ENCODE measurements around the gene PCDHB10.
"Not testable (repeated sequence)": the region's sequence is repeated elsewhere in the genome, so short reads cannot be mapped to it uniquely, and the experiment has no call there.

The PCDHB10 gene

GRCh38 chr5:141174291-141175104 is 17.7 kb upstream of the PCDHB10 start:
- not testable (repeated sequence) for H3K4me3 ChIP-seq (ENCODE audit: low read depth, low read length); H3K36me3 ChIP-seq (ENCODE audit: insufficient read depth, low read length); H2AFZ ChIP-seq (ENCODE audit: low read length, unreplicated experiment); H3K79me2 ChIP-seq (ENCODE audit: control insufficient read depth, insufficient read depth, low read length, unreplicated experiment); H3K4me1 ChIP-seq (ENCODE audit: control insufficient read depth, insufficient read depth, low read length, unreplicated experiment); H3K27ac ChIP-seq (ENCODE audit: low read depth, low read length)
- peaks cover 36% of the 10 kb centered on the region for H3K27me3 ChIP-seq (ENCODE audit: insufficient read depth, low read length)

GRCh38 chr5:141175933-141176332 is 16.2 kb upstream of the PCDHB10 start:
- Histone ChIP-seq H3K4me3 (ENCODE audit: low read depth, low read length) (no peak overlapping the region), H3K79me2 (ENCODE audit: control insufficient read depth, insufficient read depth, low read length, unreplicated experiment) (no peaks in the 10 kb centered on the region), H2AFZ (ENCODE audit: low read length, unreplicated experiment) (no peak overlapping the region), H3K36me3 (ENCODE audit: insufficient read depth, low read length) (no peaks in the 10 kb centered on the region), H3K27me3 (ENCODE audit: insufficient read depth, low read length) (peaks cover 36% of the 10 kb centered on the region), H3K27ac (ENCODE audit: low read depth, low read length) (no peak overlapping the region), H3K4me1 (ENCODE audit: control insufficient read depth, insufficient read depth, low read length, unreplicated experiment) (no peaks in the 10 kb centered on the region)

- peaks cover 36% of the 10 kb centered on the region for H3K27me3 ChIP-seq (ENCODE audit: insufficient read depth, low read length)
- not testable (repeated sequence) for H3K79me2 ChIP-seq (ENCODE audit: control insufficient read depth, insufficient read depth, low read length, unreplicated experiment); H3K36me3 ChIP-seq (ENCODE audit: insufficient read depth, low read length); H3K4me1 ChIP-seq (ENCODE audit: control insufficient read depth, insufficient read depth, low read length, unreplicated experiment); H3K27ac ChIP-seq (ENCODE audit: low read depth, low read length); H2AFZ ChIP-seq (ENCODE audit: low read length, unreplicated experiment); H3K4me3 ChIP-seq (ENCODE audit: low read depth, low read length)
These were observed 14.5 kb upstream of the PCDHB10 start, which contains the start of gene PCDHB8 for GRCh38 chr5:141177577-141178191. TSS of gene PCDHB8 (plus strand) at chr5:141177790. CDS start at chr5:141178035, 245 bp downstream.

- H3K79me2 ChIP-seq (ENCODE audit: control insufficient read depth, insufficient read depth, low read length, unreplicated experiment); H2AFZ ChIP-seq (ENCODE audit: low read length, unreplicated experiment); H3K27ac ChIP-seq (ENCODE audit: low read depth, low read length); H3K36me3 ChIP-seq (ENCODE audit: insufficient read depth, low read length); H3K4me3 ChIP-seq (ENCODE audit: low read depth, low read length); H3K4me1 ChIP-seq (ENCODE audit: control insufficient read depth, insufficient read depth, low read length, unreplicated experiment): not testable (repeated sequence)
- H3K27me3 ChIP-seq (ENCODE audit: insufficient read depth, low read length): peaks cover 29% of the 10 kb centered on the region
These were observed 12.8 kb upstream of the PCDHB10 start for GRCh38 chr5:141179371-141179770.

- H3K27me3 ChIP-seq (ENCODE audit: insufficient read depth, low read length): peaks cover 28% of the 10 kb centered on the region
- not testable (repeated sequence) for H3K79me2 ChIP-seq (ENCODE audit: control insufficient read depth, insufficient read depth, low read length, unreplicated experiment); H3K4me3 ChIP-seq (ENCODE audit: low read depth, low read length); H3K36me3 ChIP-seq (ENCODE audit: insufficient read depth, low read length); H2AFZ ChIP-seq (ENCODE audit: low read length, unreplicated experiment); H3K4me1 ChIP-seq (ENCODE audit: control insufficient read depth, insufficient read depth, low read length, unreplicated experiment); H3K27ac ChIP-seq (ENCODE audit: low read depth, low read length)
These were observed 12.3 kb upstream of the PCDHB10 start for GRCh38 chr5:141179876-141180275.

GRCh38 chr5:141180313-141180712 is 11.8 kb upstream of the PCDHB10 start:
- Histone ChIP-seq H3K4me3 (ENCODE audit: low read depth, low read length) (no peak overlapping the region), H3K27ac (ENCODE audit: low read depth, low read length) (no peak overlapping the region), H3K27me3 (ENCODE audit: insufficient read depth, low read length) (peaks cover 24% of the 10 kb centered on the region), H3K79me2 (ENCODE audit: control insufficient read depth, insufficient read depth, low read length, unreplicated experiment) (no peaks in the 10 kb centered on the region), H3K4me1 (ENCODE audit: control insufficient read depth, insufficient read depth, low read length, unreplicated experiment) (no peaks in the 10 kb centered on the region), H3K36me3 (ENCODE audit: insufficient read depth, low read length) (no peaks in the 10 kb centered on the region), H2AFZ (ENCODE audit: low read length, unreplicated experiment) (no peak overlapping the region)

- no peak within 1 kb of the TSS for H2AFZ ChIP-seq (ENCODE audit: low read length, unreplicated experiment)
- H3K4me1 ChIP-seq (ENCODE audit: control insufficient read depth, insufficient read depth, low read length, unreplicated experiment): no peaks in the 10 kb centered on the region
- peaks cover 13% of the 10 kb centered on the region for H3K27me3 ChIP-seq (ENCODE audit: insufficient read depth, low read length)
- H3K27ac ChIP-seq (ENCODE audit: low read depth, low read length): no peak within 1 kb of the TSS
- no peak within 1 kb of the TSS for H3K4me3 ChIP-seq (ENCODE audit: low read depth, low read length)
- no peaks in the 10 kb centered on the region for H3K79me2 ChIP-seq (ENCODE audit: control insufficient read depth, insufficient read depth, low read length, unreplicated experiment)
- H3K36me3 ChIP-seq (ENCODE audit: insufficient read depth, low read length): no peaks in the 10 kb centered on the region
These were observed 9.9 kb upstream of the PCDHB10 start, which contains the start of gene PCDHB16 for GRCh38 chr5:141182248-141182647. TSS of gene PCDHB16 (plus strand) at chr5:141182387. CDS start at chr5:141182560, 173 bp downstream.

GRCh38 chr5:141184117-141184855 is 7.9 kb upstream of the PCDHB10 start:
- H3K4me1 ChIP-seq (ENCODE audit: control insufficient read depth, insufficient read depth, low read length, unreplicated experiment); H3K79me2 ChIP-seq (ENCODE audit: control insufficient read depth, insufficient read depth, low read length, unreplicated experiment); H3K27ac ChIP-seq (ENCODE audit: low read depth, low read length); H3K4me3 ChIP-seq (ENCODE audit: low read depth, low read length); H2AFZ ChIP-seq (ENCODE audit: low read length, unreplicated experiment); H3K27me3 ChIP-seq (ENCODE audit: insufficient read depth, low read length); H3K36me3 ChIP-seq (ENCODE audit: insufficient read depth, low read length): not testable (repeated sequence)

- H3K27ac ChIP-seq (ENCODE audit: low read depth, low read length): no peak within 1 kb of the TSS
- H3K36me3 ChIP-seq (ENCODE audit: insufficient read depth, low read length): no peaks in the 10 kb centered on the region
- H2AFZ ChIP-seq (ENCODE audit: low read length, unreplicated experiment): no peak within 1 kb of the TSS
- H3K4me3 ChIP-seq (ENCODE audit: low read depth, low read length): no peak within 1 kb of the TSS
- H3K79me2 ChIP-seq (ENCODE audit: control insufficient read depth, insufficient read depth, low read length, unreplicated experiment): no peaks in the 10 kb centered on the region
- no peaks in the 10 kb centered on the region for H3K4me1 ChIP-seq (ENCODE audit: control insufficient read depth, insufficient read depth, low read length, unreplicated experiment)
- peaks cover 8% of the 10 kb centered on the region; the same call in 1 of the 2 replicates for H3K27me3 ChIP-seq (ENCODE audit: insufficient read depth, low read length)
These were observed 5.1 kb upstream of the PCDHB10 start, which contains the start of gene PCDHB9 for GRCh38 chr5:141186897-141187512. TSS of gene PCDHB9 (plus strand) at chr5:141187161. CDS start at chr5:141187319, 158 bp downstream.

- H2AFZ ChIP-seq (ENCODE audit: low read length, unreplicated experiment); H3K27me3 ChIP-seq (ENCODE audit: insufficient read depth, low read length); H3K4me1 ChIP-seq (ENCODE audit: control insufficient read depth, insufficient read depth, low read length, unreplicated experiment); H3K4me3 ChIP-seq (ENCODE audit: low read depth, low read length); H3K79me2 ChIP-seq (ENCODE audit: control insufficient read depth, insufficient read depth, low read length, unreplicated experiment); H3K36me3 ChIP-seq (ENCODE audit: insufficient read depth, low read length); H3K27ac ChIP-seq (ENCODE audit: low read depth, low read length): not testable (repeated sequence)
These were observed 3.5 kb upstream of the PCDHB10 start for GRCh38 chr5:141188682-141189081.
